NCI-H1092 (cell line): ENCODE results near the gene DYNLT1.
A peak's percentile ranks its signal among the peaks of the same experiment; 100 is the strongest.
"Not testable (repeated sequence)": the region's sequence is repeated elsewhere in the genome, so short reads cannot be mapped to it uniquely, and the experiment has no call there.

Experiments used
- DNase-seq: peaks from one replicate; lab custom pipeline; 2025; lab: John Stamatoyannopoulos, UW

DYNLT1 gene

GRCh38 chr6:158644231-158645063, at the start of gene DYNLT1:
Gene DYNLT1, minus strand, starts transcription at chr6:158644743. Its CDS starts 35 bp downstream, at chr6:158644708.
- peak; percentile 92 for DNase-seq

GRCh38 chr6:158688860-158689259, 44.3 kb upstream of the DYNLT1 start:
- no peak for DNase-seq

- DNase-seq = no peak
Observed at GRCh38 chr6:158687506-158687905, 43.0 kb upstream of the DYNLT1 start.

- DNase-seq = no peak
Observed at GRCh38 chr6:158686791-158687381, 42.3 kb upstream of the DYNLT1 start.

- DNase-seq = no peak
Observed at GRCh38 chr6:158686311-158686710, 41.8 kb upstream of the DYNLT1 start.

- DNase-seq = no peak
Observed at GRCh38 chr6:158684745-158685324, 40.3 kb upstream of the DYNLT1 start.

- no peak for DNase-seq
Observed at GRCh38 chr6:158684311-158684710, 39.8 kb upstream of the DYNLT1 start.

- no peak for DNase-seq
Observed at GRCh38 chr6:158680481-158680880, 35.9 kb upstream of the DYNLT1 start.

- DNase-seq = no peak
Observed at GRCh38 chr6:158680015-158680414, 35.5 kb upstream of the DYNLT1 start.

- DNase-seq = no peak
Observed at GRCh38 chr6:158677906-158678578, 33.5 kb upstream of the DYNLT1 start.

- not testable (repeated sequence) for DNase-seq
Observed at GRCh38 chr6:158677094-158677493, 32.6 kb upstream of the DYNLT1 start.

GRCh38 chr6:158674342-158675131, 30.0 kb upstream of the DYNLT1 start:
- no peak for DNase-seq

- DNase-seq = no peak
Observed at GRCh38 chr6:158672726-158673125, 28.2 kb upstream of the DYNLT1 start.

GRCh38 chr6:158672119-158672518, 27.6 kb upstream of the DYNLT1 start:
- not testable (repeated sequence) for DNase-seq

- no peak for DNase-seq
Observed at GRCh38 chr6:158669145-158670035, 24.8 kb upstream of the DYNLT1 start.

- DNase-seq = no peak
Observed at GRCh38 chr6:158668707-158669103, 24.2 kb upstream of the DYNLT1 start.

GRCh38 chr6:158667360-158667981, 22.9 kb upstream of the DYNLT1 start:
- DNase-seq = no peak

GRCh38 chr6:158666628-158667359, 22.3 kb upstream of the DYNLT1 start:
- no peak for DNase-seq

- DNase-seq = no peak
Observed at GRCh38 chr6:158665332-158665731, 20.8 kb upstream of the DYNLT1 start.
